C4-2B (cell line): ENCODE data around the gene EMP1.

Source experiments
- CTCF ChIP-seq: fragments of 450-650 bp; conservative IDR thresholded peaks from 2 replicates; pipeline ENCODE4 v1.5.1; 2017; ENCODE audit warnings: mild to moderate bottlenecking
- ZFX ChIP-seq: fragments of 450-650 bp; IDR thresholded peaks from 2 replicates; pipeline ENCODE4 v1.6.1; 2017

- TF ChIP-seq CTCF, result no peak
- TF ChIP-seq ZFX, result no peak
Observed at GRCh38 chr12:13256692-13257045, 60.1 kb downstream of the EMP1 start.
